BE2C (cell line): ENCODE data around the gene AGPAT3.

Source experiments
- DNase-seq: peaks from one replicate; pipeline ENCODE4 v3.0.0-alpha.2; 2020
- H3K27me3 ChIP-seq: fragments of 250-450 bp; sonication (Bioruptor Pico); 2 replicates; pipeline ENCODE4 v1.5.1; 2020; ENCODE audit warnings: mild to moderate bottlenecking
- H3K36me3 ChIP-seq: fragments of 250-450 bp; sonication (Bioruptor Pico); 2 replicates; pipeline ENCODE4 v1.5.1; 2020; ENCODE audit warnings: mild to moderate bottlenecking
- H3K4me1 ChIP-seq: fragments of 250-450 bp; sonication (Bioruptor Pico); 2 replicates; pipeline ENCODE4 v1.5.1; 2020
- H3K4me3 ChIP-seq: 2 replicates; pipeline ENCODE4 v1.5.1; 2011; ENCODE audit warnings: low read depth, low read length
- H3K9me3 ChIP-seq: fragments of 250-450 bp; sonication (Bioruptor Pico); 2 replicates; pipeline ENCODE4 v1.5.1; 2020
- TF ChIP-seq, protein P1 (sequence below): IDR thresholded peaks from 2 replicates; pipeline ENCODE4 v1.5.1; 2012; ENCODE audit warnings: mild to moderate bottlenecking, low read depth, low read length

AGPAT3 gene

DNA sequence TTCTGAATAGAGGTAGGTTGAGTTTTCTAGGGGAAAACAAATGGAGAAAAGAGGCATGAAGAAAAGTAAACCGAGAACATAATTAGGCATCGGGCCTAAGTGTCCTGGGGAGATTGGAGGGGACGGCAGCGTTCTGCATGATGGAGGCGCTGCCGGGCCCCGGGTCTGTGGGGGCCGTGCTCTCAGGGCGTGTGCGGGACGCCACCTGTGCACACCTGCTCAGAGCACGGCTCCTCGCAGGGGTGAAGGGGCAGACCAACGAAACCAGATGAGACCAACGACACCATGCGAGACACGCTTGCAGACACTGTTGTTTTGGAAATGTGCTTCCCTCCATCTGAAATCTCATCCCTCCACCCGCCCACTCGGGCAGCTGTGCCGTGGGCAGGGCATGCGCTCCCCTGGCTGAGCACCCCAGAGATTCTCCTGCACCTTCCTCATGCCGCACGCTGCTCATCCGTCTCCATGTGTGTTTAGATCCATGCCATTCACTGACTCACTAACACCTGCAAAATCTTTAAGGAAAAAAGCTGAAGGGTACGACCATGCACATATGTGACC is 118.9 kb downstream of the AGPAT3 start:
- Histone ChIP-seq H3K4me3 (no peak overlapping the region), H3K9me3 (no peaks in the 10 kb centered on the region), H3K4me1 (0 out of 2 replicates have a peak, but pooled peaks cover 4% of the 10 kb centered on the region), H3K27me3 (no peaks in the 10 kb centered on the region), H3K36me3 (peaks cover 2% of the 10 kb centered on the region; the same call in 1 of the 2 replicates)
- no peak for DNase-seq
- TF ChIP-seq, protein P1, sequence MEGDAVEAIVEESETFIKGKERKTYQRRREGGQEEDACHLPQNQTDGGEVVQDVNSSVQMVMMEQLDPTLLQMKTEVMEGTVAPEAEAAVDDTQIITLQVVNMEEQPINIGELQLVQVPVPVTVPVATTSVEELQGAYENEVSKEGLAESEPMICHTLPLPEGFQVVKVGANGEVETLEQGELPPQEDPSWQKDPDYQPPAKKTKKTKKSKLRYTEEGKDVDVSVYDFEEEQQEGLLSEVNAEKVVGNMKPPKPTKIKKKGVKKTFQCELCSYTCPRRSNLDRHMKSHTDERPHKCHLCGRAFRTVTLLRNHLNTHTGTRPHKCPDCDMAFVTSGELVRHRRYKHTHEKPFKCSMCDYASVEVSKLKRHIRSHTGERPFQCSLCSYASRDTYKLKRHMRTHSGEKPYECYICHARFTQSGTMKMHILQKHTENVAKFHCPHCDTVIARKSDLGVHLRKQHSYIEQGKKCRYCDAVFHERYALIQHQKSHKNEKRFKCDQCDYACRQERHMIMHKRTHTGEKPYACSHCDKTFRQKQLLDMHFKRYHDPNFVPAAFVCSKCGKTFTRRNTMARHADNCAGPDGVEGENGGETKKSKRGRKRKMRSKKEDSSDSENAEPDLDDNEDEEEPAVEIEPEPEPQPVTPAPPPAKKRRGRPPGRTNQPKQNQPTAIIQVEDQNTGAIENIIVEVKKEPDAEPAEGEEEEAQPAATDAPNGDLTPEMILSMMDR, result no peak

DNA sequence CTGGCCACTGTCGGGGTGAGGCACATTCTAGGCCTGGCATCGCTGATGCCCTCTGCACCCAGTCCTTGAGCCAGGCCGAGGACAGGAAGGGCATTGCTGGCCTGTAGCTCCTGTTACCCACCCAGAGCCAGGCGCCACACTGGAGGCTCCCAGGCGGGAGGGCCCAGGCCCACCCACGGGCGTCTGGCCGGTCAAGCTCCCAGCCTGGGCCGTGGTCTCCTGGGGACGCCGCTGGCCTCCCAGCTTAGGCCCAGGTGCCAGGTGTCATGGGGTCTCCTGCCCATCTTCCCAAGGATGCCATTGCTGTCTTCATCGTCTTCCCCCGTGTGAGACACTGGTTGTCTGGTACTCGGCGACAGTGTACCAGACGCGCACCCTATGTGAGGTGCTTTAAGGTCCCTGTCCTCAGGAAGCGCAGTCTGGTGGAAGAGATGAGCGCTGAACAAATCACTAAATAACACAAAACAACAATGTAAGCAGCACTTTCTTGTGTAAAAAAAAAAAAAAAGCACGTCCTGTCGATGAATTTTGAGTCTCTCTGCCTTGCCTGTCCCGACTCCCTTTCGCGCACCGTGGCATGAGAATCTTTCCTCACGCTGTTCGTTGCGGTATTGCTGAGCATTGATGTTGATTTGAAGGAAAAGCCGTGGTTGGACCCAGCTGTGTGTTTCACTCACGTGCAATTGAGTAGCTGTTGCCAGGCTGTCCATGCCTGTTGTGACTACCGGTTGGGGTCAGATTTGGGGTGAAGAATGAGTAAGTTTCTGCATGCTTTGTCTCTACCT is 120.1 kb downstream of the AGPAT3 start:
- DNase-seq, result no peak
- no peaks in the 10 kb centered on the region for H3K27me3 ChIP-seq
- H3K4me3 ChIP-seq, result no peak overlapping the region
- TF ChIP-seq, protein P1, result no peak
- no peaks in the 10 kb centered on the region for H3K9me3 ChIP-seq
- H3K36me3 ChIP-seq, result peaks cover 2% of the 10 kb centered on the region; the same call in 1 of the 2 replicates
- H3K4me1 ChIP-seq, result 0 out of 2 replicates have a peak, but pooled peaks cover 4% of the 10 kb centered on the region

DNA sequence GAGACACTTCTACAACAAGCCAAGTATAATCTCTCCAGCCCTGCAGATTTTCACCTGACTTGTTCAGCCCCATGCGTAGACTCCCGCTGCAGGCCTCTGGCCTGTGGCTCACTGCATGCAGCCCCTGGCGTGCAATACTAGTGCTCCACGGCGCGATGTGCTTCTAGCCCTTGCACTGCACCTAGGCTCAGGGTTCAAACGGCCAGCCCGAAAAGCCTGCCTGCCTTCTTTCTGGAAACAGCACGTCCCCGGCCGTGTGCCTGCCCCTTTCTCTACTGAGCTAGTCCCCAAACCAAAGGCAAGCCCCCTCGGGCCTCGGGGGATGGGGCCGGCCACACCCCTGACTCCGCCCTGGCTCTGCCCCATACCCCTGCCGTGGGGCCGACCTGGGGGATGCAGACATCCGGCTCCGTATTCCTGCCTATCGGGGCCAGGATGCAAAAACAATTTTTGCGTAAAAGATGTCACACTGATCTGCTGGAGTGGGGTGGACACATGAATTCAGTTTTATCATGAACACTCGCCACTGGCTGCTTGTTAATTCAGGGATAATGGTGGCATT is 120.7 kb downstream of the AGPAT3 start:
- H3K27me3 ChIP-seq, result no peaks in the 10 kb centered on the region
- DNase-seq, result no peak
- no peaks in the 10 kb centered on the region for H3K9me3 ChIP-seq
- TF ChIP-seq, protein P1, result no peak
- peaks cover 2% of the 10 kb centered on the region; the same call in 1 of the 2 replicates for H3K36me3 ChIP-seq
- H3K4me1 ChIP-seq, result 0 out of 2 replicates have a peak, but pooled peaks cover 4% of the 10 kb centered on the region
- no peak overlapping the region for H3K4me3 ChIP-seq

DNA sequence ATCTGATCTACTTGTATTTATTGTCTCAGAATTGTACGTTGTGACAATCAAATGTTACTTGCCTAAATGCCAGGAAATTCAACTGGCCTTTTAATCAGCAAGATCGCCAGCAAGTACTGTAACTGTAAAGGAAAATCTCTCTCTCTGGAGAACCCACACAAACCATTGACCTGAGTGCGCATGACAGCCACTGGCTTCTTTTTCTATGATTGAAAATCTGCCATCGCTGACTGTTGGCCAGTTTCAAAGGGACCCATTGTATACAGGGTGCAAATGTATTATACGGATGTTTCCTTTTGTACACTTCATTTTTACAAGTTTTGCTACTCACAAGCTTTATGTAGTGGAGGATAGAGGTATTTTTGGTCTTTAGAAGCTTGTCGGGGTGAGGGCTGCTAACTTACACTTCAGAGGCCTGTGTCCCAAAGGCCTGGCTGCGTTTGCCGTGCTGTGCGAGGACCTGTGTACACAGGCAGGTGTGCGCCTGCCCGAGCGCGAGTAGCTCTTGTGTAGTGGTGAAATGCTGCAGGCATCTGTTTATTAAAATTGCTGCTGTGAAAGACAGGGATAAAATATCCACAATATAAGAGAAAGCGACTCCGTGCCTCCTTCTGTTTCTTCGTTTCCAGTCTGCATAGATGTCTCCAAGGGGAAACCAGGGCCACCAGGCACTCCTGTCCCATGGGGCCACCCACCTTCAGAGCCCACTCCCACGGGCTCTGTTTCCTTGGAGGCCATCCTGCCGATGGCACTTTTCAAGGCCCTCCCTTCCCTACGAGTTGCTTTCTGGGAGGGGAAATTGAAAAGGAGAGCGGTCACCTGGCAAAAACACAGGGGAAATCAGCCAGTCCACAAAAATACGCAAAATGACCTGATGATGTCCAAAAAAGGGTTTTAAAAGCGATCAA is 121.8 kb downstream of the AGPAT3 start:
- Histone ChIP-seq H3K4me1 (0 out of 2 replicates have a peak, but pooled peaks cover 4% of the 10 kb centered on the region), H3K9me3 (no peaks in the 10 kb centered on the region), H3K27me3 (no peaks in the 10 kb centered on the region), H3K36me3 (no peaks in the 10 kb centered on the region; the same call in 1 of the 2 replicates), H3K4me3 (no peak overlapping the region)
- no peak for DNase-seq
- TF ChIP-seq, protein P1, result no peak

DNA sequence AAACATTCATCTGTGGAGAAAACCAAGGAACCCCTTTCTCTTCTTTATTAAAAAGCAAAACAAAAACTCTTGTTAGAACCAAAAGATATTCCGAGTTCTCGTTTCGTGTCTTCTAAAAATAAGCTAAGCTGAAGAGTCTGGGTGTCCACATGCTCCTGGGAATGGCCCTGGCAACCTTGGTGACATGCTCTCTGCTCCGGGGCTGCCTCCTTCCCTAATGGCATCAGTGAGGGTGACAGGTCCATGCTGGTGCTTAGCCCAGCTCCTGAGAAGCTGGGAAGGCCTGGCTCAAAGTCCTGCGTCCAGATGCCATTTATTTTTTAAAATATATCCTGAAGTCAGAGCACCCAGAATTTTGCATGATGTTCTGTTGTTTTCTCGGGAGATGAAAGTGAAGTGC is 122.5 kb downstream of the AGPAT3 start:
- H3K4me1 ChIP-seq, result 0 out of 2 replicates have a peak, but pooled peaks cover 4% of the 10 kb centered on the region
- no peak for DNase-seq
- TF ChIP-seq, protein P1, result no peak
- H3K27me3 ChIP-seq, result no peaks in the 10 kb centered on the region
- H3K4me3 ChIP-seq, result no peak overlapping the region
- no peaks in the 10 kb centered on the region for H3K9me3 ChIP-seq
- H3K36me3 ChIP-seq, result no peaks in the 10 kb centered on the region
